ENCODE results near the gene MAGED2.
"Not testable (repeated sequence)": the region's sequence is repeated elsewhere in the genome, so short reads cannot be mapped to it uniquely, and the experiment has no call there.

MAGED2 gene

GRCh38 chrX:54819201-54819600 is 11.7 kb downstream of the MAGED2 start:
- no peak for DNase-seq

- no peak for DNase-seq
These were observed 13.2 kb downstream of the MAGED2 start for GRCh38 chrX:54820737-54821136.

- DNase-seq: no peak
These were observed 13.8 kb downstream of the MAGED2 start for GRCh38 chrX:54821310-54821709.

- no peak for DNase-seq
These were observed 16.6 kb downstream of the MAGED2 start for GRCh38 chrX:54824195-54824594.

- DNase-seq: no peak
These were observed 17.2 kb downstream of the MAGED2 start for GRCh38 chrX:54824722-54825121.

- DNase-seq: peak; percentile 57
These were observed 18.3 kb downstream of the MAGED2 start for GRCh38 chrX:54825716-54826438.

GRCh38 chrX:54826598-54826997 is 19.1 kb downstream of the MAGED2 start:
- DNase-seq: no peak

GRCh38 chrX:54838583-54838982 is 31.0 kb downstream of the MAGED2 start:
- DNase-seq: no peak

GRCh38 chrX:54841184-54841874 is 33.8 kb downstream of the MAGED2 start:
- DNase-seq: not testable (repeated sequence)

GRCh38 chrX:54842607-54843006 is 35.1 kb downstream of the MAGED2 start:
- DNase-seq: no peak

GRCh38 chrX:54843050-54843449 is 35.5 kb downstream of the MAGED2 start:
- DNase-seq: no peak

GRCh38 chrX:54847700-54848099 is 40.2 kb downstream of the MAGED2 start:
- not testable (repeated sequence) for DNase-seq

GRCh38 chrX:54865208-54865607 is 57.7 kb downstream of the MAGED2 start:
- no peak for DNase-seq

Measured in CD4-positive, alpha-beta T cell treated with Interleukin-17A for 4 hours (primary cell).